Amygdala (tissue), 56 donors: ENCODE measurements around the gene MAU2.

Experiments
- DNase-seq, 56 donors: peaks; one replicate each; lab custom pipeline; 2025; lab: John Stamatoyannopoulos, UW

MAU2 gene

GRCh38 chr19:19305066-19305465 is 15.6 kb upstream of the MAU2 start:
- no peak for DNase-seq

- DNase-seq: no peak
Measured at GRCh38 chr19:19305696-19306095, 14.9 kb upstream of the MAU2 start.

GRCh38 chr19:19306191-19306590 is 14.4 kb upstream of the MAU2 start:
- no peak for DNase-seq

- no peak for DNase-seq
Measured at GRCh38 chr19:19308373-19308772, 12.3 kb upstream of the MAU2 start.

- DNase-seq: no peak
Measured at GRCh38 chr19:19315444-19315843, 5.2 kb upstream of the MAU2 start.

GRCh38 chr19:19316082-19316481 is 4.5 kb upstream of the MAU2 start:
- no peak for DNase-seq

- peak in 3 of 56 donors; percentile 31 to 45 (median 41) for DNase-seq
Measured at GRCh38 chr19:19319732-19320360, 783 bp upstream of the MAU2 start.

- peak in 1 of 56 donors; percentile 10 for DNase-seq
Measured at GRCh38 chr19:19321141-19321577, 530 bp downstream of the MAU2 start.

GRCh38 chr19:19324059-19324770 is 3.6 kb downstream of the MAU2 start:
- DNase-seq: no peak

- DNase-seq: no peak
Measured at GRCh38 chr19:19327672-19328071, 7.0 kb downstream of the MAU2 start.

GRCh38 chr19:19329126-19329525 is 8.5 kb downstream of the MAU2 start:
- no peak for DNase-seq

- no peak for DNase-seq
Measured at GRCh38 chr19:19334063-19334988, 13.7 kb downstream of the MAU2 start.

- DNase-seq: no peak
Measured at GRCh38 chr19:19334989-19335344, 14.3 kb downstream of the MAU2 start.

GRCh38 chr19:19335408-19336158 is 15.0 kb downstream of the MAU2 start:
- no peak for DNase-seq

- no peak for DNase-seq
Measured at GRCh38 chr19:19336597-19336996, 16.0 kb downstream of the MAU2 start.

GRCh38 chr19:19337120-19337519 is 16.5 kb downstream of the MAU2 start:
- DNase-seq: no peak

GRCh38 chr19:19338082-19338481 is 17.5 kb downstream of the MAU2 start:
- no peak for DNase-seq

- no peak for DNase-seq
Measured at GRCh38 chr19:19341026-19341425, 20.4 kb downstream of the MAU2 start.

GRCh38 chr19:19342086-19343015 is 21.7 kb downstream of the MAU2 start:
- DNase-seq: peak in 22 of 56 donors; percentile 4 to 67 (median 24)

GRCh38 chr19:19343016-19343362 is 22.4 kb downstream of the MAU2 start:
- no peak for DNase-seq
